Measurements from ENCODE around the gene CDX2. TPM values are rescaled to one million over a fixed set of nuclear protein-coding genes. Genes with fewer than 3 reads are reported as not detected.

CDX2 gene, protein sequence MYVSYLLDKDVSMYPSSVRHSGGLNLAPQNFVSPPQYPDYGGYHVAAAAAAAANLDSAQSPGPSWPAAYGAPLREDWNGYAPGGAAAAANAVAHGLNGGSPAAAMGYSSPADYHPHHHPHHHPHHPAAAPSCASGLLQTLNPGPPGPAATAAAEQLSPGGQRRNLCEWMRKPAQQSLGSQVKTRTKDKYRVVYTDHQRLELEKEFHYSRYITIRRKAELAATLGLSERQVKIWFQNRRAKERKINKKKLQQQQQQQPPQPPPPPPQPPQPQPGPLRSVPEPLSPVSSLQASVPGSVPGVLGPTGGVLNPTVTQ
- 0.64 to 1.1 TPM (median 0.76 TPM) in 5 replicates for total RNA-seq (2022; extraction: Qiagen RNA extraction)

DNA sequence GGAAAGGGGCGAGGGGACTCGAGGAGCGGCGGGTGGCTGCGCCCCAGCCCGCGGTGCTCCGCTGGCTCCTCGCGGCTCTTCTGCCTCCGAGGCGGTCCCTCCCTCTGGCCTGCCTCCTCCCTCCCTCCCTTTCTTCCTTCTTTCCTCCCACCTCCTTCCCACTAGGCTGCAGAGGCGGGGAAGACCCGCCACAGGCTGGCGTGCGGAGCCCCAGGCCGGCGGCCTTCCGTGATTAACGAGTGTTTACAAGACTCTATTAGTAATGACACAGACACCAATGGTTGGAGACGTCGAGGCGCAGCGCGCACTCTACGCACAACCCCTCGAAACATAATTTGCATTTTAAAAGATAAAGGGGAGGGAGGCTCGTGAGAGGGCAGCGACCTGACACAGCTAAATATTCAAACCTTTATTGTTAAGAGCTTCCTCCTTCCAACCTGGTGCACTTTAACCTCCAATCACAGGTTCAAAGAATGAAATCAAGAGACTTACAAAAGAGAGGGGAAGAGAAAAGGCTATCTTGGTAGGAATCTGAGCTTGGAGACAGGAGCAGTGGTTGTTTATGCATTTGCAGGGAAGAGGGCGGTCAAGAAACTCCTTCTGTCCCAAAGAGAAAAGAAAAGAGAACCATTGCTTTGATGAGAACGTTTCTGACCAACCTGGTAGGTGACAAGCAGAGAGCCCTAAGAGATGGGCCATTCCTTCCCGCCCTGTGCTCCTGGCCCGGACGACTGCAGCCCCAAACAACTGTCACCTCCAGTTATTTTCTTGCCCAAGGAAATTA lies at the start of gene CDX2:
CDX2 (minus strand) TSS at position 234 of the 784 bp plus-strand sequence. CDS start 309 bp downstream, outside the sequence.

DNA sequence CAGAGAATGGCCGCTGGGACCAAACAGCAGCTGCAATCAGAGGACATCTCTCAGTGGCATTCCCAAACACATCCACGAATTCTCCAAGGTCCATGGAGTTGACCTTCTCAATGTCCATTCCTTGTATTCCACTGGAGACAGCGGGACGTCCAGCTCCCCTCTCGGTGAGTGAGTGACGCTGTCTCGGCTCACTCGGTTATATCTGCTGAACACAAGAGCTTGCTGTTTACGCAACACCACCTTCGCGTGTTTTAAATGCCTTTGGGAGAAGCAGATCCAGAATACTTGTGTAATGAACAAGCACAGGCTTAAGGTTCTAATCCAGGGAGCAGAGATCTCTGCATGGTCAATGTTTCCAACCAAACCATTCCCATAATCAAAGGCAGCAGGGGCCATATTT lies 19.4 kb upstream of the CDX2 start, which contains the start of gene URAD:
URAD (minus strand) TSS at position 174 of the 400 bp plus-strand sequence; CDS start at position 118, 56 bp downstream.

DNA sequence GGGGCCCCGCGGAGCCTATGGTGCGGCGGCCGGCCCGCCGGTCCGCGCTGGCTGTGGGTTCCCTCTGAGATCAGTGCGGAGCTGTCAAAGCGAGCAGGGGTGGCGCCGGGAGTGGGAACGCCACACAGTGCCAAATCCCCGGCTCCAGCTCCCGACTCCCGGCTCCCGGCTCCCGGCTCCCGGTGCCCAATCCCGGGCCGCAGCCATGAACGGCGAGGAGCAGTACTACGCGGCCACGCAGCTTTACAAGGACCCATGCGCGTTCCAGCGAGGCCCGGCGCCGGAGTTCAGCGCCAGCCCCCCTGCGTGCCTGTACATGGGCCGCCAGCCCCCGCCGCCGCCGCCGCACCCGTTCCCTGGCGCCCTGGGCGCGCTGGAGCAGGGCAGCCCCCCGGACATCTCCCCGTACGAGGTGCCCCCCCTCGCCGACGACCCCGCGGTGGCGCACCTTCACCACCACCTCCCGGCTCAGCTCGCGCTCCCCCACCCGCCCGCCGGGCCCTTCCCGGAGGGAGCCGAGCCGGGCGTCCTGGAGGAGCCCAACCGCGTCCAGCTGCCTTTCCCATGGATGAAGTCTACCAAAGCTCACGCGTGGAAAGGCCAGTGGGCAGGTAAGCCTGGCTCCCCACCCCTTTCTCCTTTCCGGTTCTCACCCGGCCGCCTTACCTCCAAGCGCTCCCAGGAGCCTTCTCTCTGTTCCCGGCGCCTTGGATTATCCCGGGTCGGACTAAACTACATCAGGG lies 49.0 kb downstream of the CDX2 start, which contains the start of gene PDX1:
PDX1 (plus strand) TSS at position 67 of the 743 bp plus-strand sequence; CDS start at position 206, 139 bp downstream.

Other genes with a start within 250 kb of the CDX2 start
- gene GSX1, start 176.8 kb downstream of the CDX2 start, total RNA-seq (2022; extraction: Qiagen RNA extraction), result not detected in 5 replicates
- gene PDX1, start 49.3 kb downstream of the CDX2 start, total RNA-seq (2022; extraction: Qiagen RNA extraction), result 0.03 to 0.12 TPM (median 0.06 TPM) in 5 replicates
- not detected in 5 replicates for gene URAD, start 19.4 kb upstream of the CDX2 start, total RNA-seq (2022; extraction: Qiagen RNA extraction)
- gene FLT3, start 131.3 kb upstream of the CDX2 start, total RNA-seq (2022; extraction: Qiagen RNA extraction), result not detected in 5 replicates
- 6.2 to 7.9 TPM (median 7.5 TPM) in 5 replicates for gene PAN3, start 169.2 kb upstream of the CDX2 start, total RNA-seq (2022; extraction: Qiagen RNA extraction)